Measurements from ENCODE around the gene SHISA3. TPM values are rescaled to one million over a fixed set of nuclear protein-coding genes. Genes with fewer than 3 reads are reported as not detected.

Gene SHISA3
- total and polyA plus RNA-seq, 2 of the 8 experiments (the other 6 are each of a cell fraction or from before 2014, with no cell fraction given) = 2.0 to 9.3 TPM

- 1% methylated on average over 24 of the region's 24 CpGs; no CpG with 5 or more reads in 1 of the 2 experiments for WGBS, 2 experiments (ENCODE audit: extremely low coverage in 1 of 2, insufficient coverage in 1 of 2, insufficient read length in 1 of 2, insufficient replicate concordance in 2 of 2, low coverage in 1 of 2, low lambda C conversion rate in 2 of 2, missing lambda C conversion rate in 1 of 2)
- H3K79me1 ChIP-seq (ENCODE audit: low read depth, low read length) = no peaks in the 10 kb centered on the region
- no peak overlapping the region for H3K27ac ChIP-seq (ENCODE audit: low read depth, low read length)
- H4K20me1 ChIP-seq (replicated peaks in 1 of 2; ENCODE audit: control insufficient read depth in 1 of 2, insufficient read depth in 2 of 2, low read length in 2 of 2) = no peaks in the 10 kb centered on the region
- H2BK15ac ChIP-seq (ENCODE audit: low read length) = no peak overlapping the region
- H4K5ac ChIP-seq (ENCODE audit: insufficient read length, low read depth, low read length) = no peak overlapping the region
- FAIRE-seq (no peak), DNase-seq (ENCODE audit: low read depth in 1 of 2, low spot score in 2 of 2) (peak in 1 of 2 experiments; percentile 64)
- CTCF ChIA-PET (ENCODE audit: partially characterized antibody) = interaction anchor here (0.6 to 12.0 kb wide), 13 partner anchors 8 to 247 kb away, joined by 3 to 135 read pairs (median 4); no protein-coding TSS in a partner anchor
- H2AFZ ChIP-seq (ENCODE audit: low read length) = no peak overlapping the region
- H3K36me3 ChIP-seq (ENCODE audit: control insufficient read depth in 2 of 4, insufficient read depth in 4 of 4, low read length in 3 of 4) = no peaks in the 10 kb centered on the region
- H3K27me3 ChIP-seq (replicated peaks in 1 of 4; ENCODE audit: control insufficient read depth in 3 of 4, extremely low read depth in 1 of 4, insufficient read depth in 3 of 4, low read length in 3 of 4) = peaks cover 19 to 65% (median 57%) of the 10 kb centered on the region in 4 experiments
- no peak overlapping the region for H3K23ac ChIP-seq (ENCODE audit: insufficient read length)
- POLR2A ChIA-PET (ENCODE audit: partially characterized antibody) = interaction anchor here (1.8 kb wide), 1 partner anchor 29 kb away, joined by 4 read pairs; no protein-coding TSS in a partner anchor
- no peak overlapping the region for H3K9ac ChIP-seq (replicated peaks in 1 of 4; ENCODE audit: extremely low read depth in 1 of 4, low read depth in 3 of 4, low read length in 3 of 4)
- no peak overlapping the region for H2BK120ac ChIP-seq (replicated peaks; ENCODE audit: low read depth, low read length)
- no peak overlapping the region for H2AK5ac ChIP-seq (ENCODE audit: low read depth, low read length)
- H3K4ac ChIP-seq (replicated peaks; ENCODE audit: insufficient read length, low read depth, low read length) = no peak overlapping the region
- no peaks in the 10 kb centered on the region for H3K79me2 ChIP-seq (ENCODE audit: control insufficient read depth in 1 of 2, insufficient read depth in 2 of 2, low read length in 2 of 2)
- H3K18ac ChIP-seq (ENCODE audit: extremely low read depth, low read length) = no peak overlapping the region; the same call in 1 of the 2 replicates
- TF ChIP-seq E2F6 (IDR thresholded peaks at IDR 0.05) (0 out of 2 replicates have a peak, but pooled peaks have one; percentile 16), KDM5A (IDR thresholded peaks at IDR 0.05; ENCODE audit: low read length) (no peak), MAFK (IDR thresholded peaks at IDR 0.05; ENCODE audit: low read depth, low read length) (no peak)
- peak overlapping the region; percentile 89 to 93 for H3K4me2 ChIP-seq (ENCODE audit: insufficient read depth in 1 of 2, low read depth in 2 of 2, low read length in 2 of 2)
- H4K8ac ChIP-seq (ENCODE audit: extremely low read depth, insufficient read depth, low read length) = no peak overlapping the region
- peak overlapping the region; percentile 45 to 66 (median 58) for H3K4me3 ChIP-seq (ENCODE audit: extremely low read depth in 1 of 4, insufficient read depth in 2 of 4, low read depth in 3 of 4, low read length in 4 of 4)
- H2BK5ac ChIP-seq (ENCODE audit: low read depth, low read length) = no peak overlapping the region
- H2BK20ac ChIP-seq (ENCODE audit: low read length) = no peak overlapping the region
- peaks cover 33% of the 10 kb centered on the region for H3K23me2 ChIP-seq (ENCODE audit: low read depth, low read length)
- H4K91ac ChIP-seq (replicated peaks; ENCODE audit: insufficient read length, low read length) = no peak overlapping the region
- no peak overlapping the region for H3K56ac ChIP-seq (replicated peaks; ENCODE audit: insufficient read length, low read depth, low read length)
- H2BK12ac ChIP-seq (ENCODE audit: low read depth, low read length) = no peak overlapping the region
- no peak overlapping the region for H3K14ac ChIP-seq (ENCODE audit: insufficient read length)
- no peaks in the 10 kb centered on the region for H3K9me3 ChIP-seq (ENCODE audit: insufficient read depth in 2 of 2, low read depth in 1 of 2, low read length in 1 of 2)
- peaks cover 6 to 18% (median 11%) of the 10 kb centered on the region in 4 experiments; a peak in 6 of 7 replicates for H3K4me1 ChIP-seq (replicated peaks in 1 of 4; ENCODE audit: control insufficient read depth in 3 of 4, insufficient read depth in 4 of 4, low read length in 3 of 4)
Observed at GRCh38 chr4:42398871-42399331, 1.6 kb downstream of the SHISA3 start.
